CD4-positive, alpha-beta T cell treated with Interleukin-21 for 1 hour (primary cell): ENCODE measurements around the gene PAN2.

Experiments
- DNase-seq: peaks from one replicate; pipeline ENCODE4 v3.0.0-alpha.2; 2020

Gene PAN2

DNA sequence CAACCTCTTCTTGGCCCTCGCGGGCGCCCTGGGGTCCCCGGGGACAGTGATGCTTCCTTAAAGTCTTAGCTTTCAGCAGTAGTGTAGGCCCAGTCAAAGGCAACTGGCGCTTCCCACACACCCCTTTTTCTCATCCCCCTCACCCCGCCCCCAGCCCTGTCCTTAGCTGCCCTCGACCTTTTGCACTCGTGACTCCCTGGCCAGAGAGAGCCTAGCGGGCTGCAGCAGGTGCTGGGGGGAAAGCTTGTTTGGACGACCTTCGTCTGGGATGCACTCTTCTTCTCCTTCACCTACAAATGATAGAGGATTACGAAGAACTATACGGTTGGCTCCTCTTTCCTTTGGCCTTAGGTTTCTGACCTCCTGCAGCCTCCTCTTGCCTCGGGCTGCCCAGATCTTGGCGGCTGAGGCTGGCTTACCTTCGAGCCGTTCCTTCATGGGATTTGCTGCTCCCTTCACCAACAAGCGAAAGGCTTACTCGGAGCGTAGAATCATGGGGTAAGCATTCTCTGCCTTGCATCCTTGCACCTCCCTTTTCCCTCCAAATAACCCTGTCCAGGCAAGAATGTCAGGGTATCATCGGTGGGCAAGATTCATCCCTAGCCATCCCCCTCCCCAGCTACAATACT is 66.2 kb downstream of the PAN2 start:
- no peak for DNase-seq

GRCh38 chr12:56266693-56267442 is 66.9 kb downstream of the PAN2 start, which contains the start of gene COQ10A:
Gene COQ10A (plus strand): TSS chr12:56266942. CDS start chr12:56267119, 177 bp downstream.
- DNase-seq, result peak; percentile 93
